ENCODE measurements around the gene ABI3. TPM values are rescaled to one million over a fixed set of nuclear protein-coding genes. Genes with fewer than 3 reads are reported as not detected.

The ABI3 gene
- total RNA-seq, 2 donors from 2014 or later: 8.9 to 10.8 TPM

GRCh38 chr17:49230636-49231562 lies 20.4 kb downstream of the ABI3 start, which contains the start of gene PHOSPHO1:
TSS of gene PHOSPHO1 (minus strand) at chr17:49230787. CDS start at chr17:49226691, 4,096 bp downstream.
- H3K9me3 ChIP-seq: no peaks in the 10 kb centered on the region
- no peak for TF ChIP-seq CTCF (IDR thresholded peaks at IDR 0.05)

GRCh38 chr17:49231563-49231894 lies 21.0 kb downstream of the ABI3 start:
- Histone ChIP-seq H3K4me3 (no peak overlapping the region), H3K27me3 (replicated peaks; ENCODE audit: insufficient read depth) (no peaks in the 10 kb centered on the region), H3K27ac (no peak overlapping the region), H3K4me1 (ENCODE audit: control insufficient read depth in 1 of 2, low read depth in 2 of 2) (peaks cover 6 to 18% of the 10 kb centered on the region in 2 donors), H3K9me3 (no peaks in the 10 kb centered on the region), H3K36me3 (no peaks in the 10 kb centered on the region)
- TF ChIP-seq CTCF (IDR thresholded peaks at IDR 0.05): no peak
- DNase-seq (ENCODE audit: low spot score): no peak
- no peak for ATAC-seq (ENCODE audit: insufficient number of reproducible peaks, low FRiP score, low read depth)

More at GRCh38 chr17:49230636-49231562, 20.4 kb downstream of the ABI3 start, which contains the start of gene PHOSPHO1:
- no peak within 1 kb of the TSS for H3K27ac ChIP-seq
- H3K4me1 ChIP-seq (ENCODE audit: control insufficient read depth in 1 of 2, low read depth in 2 of 2): peaks cover 6 to 18% of the 10 kb centered on the region in 2 donors
- ATAC-seq (ENCODE audit: insufficient number of reproducible peaks, low FRiP score, low read depth): peak; percentile 27
- peak within 1 kb of the TSS; percentile 76 for H3K4me3 ChIP-seq
- no peak for DNase-seq (ENCODE audit: low spot score)
- H3K27me3 ChIP-seq (replicated peaks; ENCODE audit: insufficient read depth): no peaks in the 10 kb centered on the region
- H3K36me3 ChIP-seq: no peaks in the 10 kb centered on the region

GRCh38 chr17:49234509-49235080 lies 24.1 kb downstream of the ABI3 start:
- H3K27me3 ChIP-seq (replicated peaks; ENCODE audit: insufficient read depth): no peaks in the 10 kb centered on the region

GRCh38 chr17:49235896-49236295 lies 25.4 kb downstream of the ABI3 start:
- H3K4me1 ChIP-seq (ENCODE audit: control insufficient read depth in 1 of 2, low read depth in 2 of 2): peaks cover 0 to 5% of the 10 kb centered on the region in 2 donors
- H3K27me3 ChIP-seq (replicated peaks; ENCODE audit: insufficient read depth): no peaks in the 10 kb centered on the region
- no peaks in the 10 kb centered on the region for H3K36me3 ChIP-seq
- no peak overlapping the region for H3K27ac ChIP-seq
- DNase-seq (ENCODE audit: low spot score): no peak
- TF ChIP-seq CTCF (IDR thresholded peaks at IDR 0.05): no peak
- no peaks in the 10 kb centered on the region for H3K9me3 ChIP-seq
- no peak overlapping the region for H3K4me3 ChIP-seq
- no peak for ATAC-seq (ENCODE audit: insufficient number of reproducible peaks, low FRiP score, low read depth)

More at GRCh38 chr17:49234509-49235080, 24.1 kb downstream of the ABI3 start:
- ATAC-seq (ENCODE audit: insufficient number of reproducible peaks, low FRiP score, low read depth) (no peak), DNase-seq (ENCODE audit: low spot score) (no peak)
- Histone ChIP-seq H3K9me3 (no peaks in the 10 kb centered on the region), H3K4me3 (no peak overlapping the region), H3K36me3 (no peaks in the 10 kb centered on the region), H3K27ac (no peak overlapping the region), H3K4me1 (ENCODE audit: control insufficient read depth in 1 of 2, low read depth in 2 of 2) (peaks cover 6 to 18% of the 10 kb centered on the region in 2 donors)
- TF ChIP-seq CTCF (IDR thresholded peaks at IDR 0.05): no peak

GRCh38 chr17:49239963-49240362 lies 29.5 kb downstream of the ABI3 start:
- no peaks in the 10 kb centered on the region for H3K9me3 ChIP-seq
- H3K4me3 ChIP-seq: no peak overlapping the region
- DNase-seq (ENCODE audit: low spot score) (no peak), ATAC-seq (ENCODE audit: insufficient number of reproducible peaks, low FRiP score, low read depth) (no peak)
- TF ChIP-seq CTCF (IDR thresholded peaks at IDR 0.05): no peak
- H3K27me3 ChIP-seq (replicated peaks; ENCODE audit: insufficient read depth): no peaks in the 10 kb centered on the region
- H3K27ac ChIP-seq: no peak overlapping the region
- no peaks in the 10 kb centered on the region for H3K36me3 ChIP-seq
- no peaks in the 10 kb centered on the region for H3K4me1 ChIP-seq (ENCODE audit: control insufficient read depth in 1 of 2, low read depth in 2 of 2)
